ENCODE data around the gene CRISPLD2.

CRISPLD2 gene

GRCh38 chr16:84819644-84820304 lies at the start of gene CRISPLD2:
CRISPLD2 (plus strand) TSS chr16:84819985; CDS start chr16:84838496, 18,511 bp downstream.
- in situ Hi-C loops (cut with HindIII; ENCODE audit: low sequenced_read_pairs) = no loop called here

- in situ Hi-C loops (cut with HindIII; ENCODE audit: low sequenced_read_pairs) = loop anchor here (25.0 kb wide), 1 partner anchor 164 kb away; no protein-coding TSS in a partner anchor
Measured at GRCh38 chr16:84773312-84773711, 46.5 kb upstream of the CRISPLD2 start.

GRCh38 chr16:84774810-84775209 lies 45.0 kb upstream of the CRISPLD2 start:
- in situ Hi-C loops (cut with HindIII; ENCODE audit: low sequenced_read_pairs) = loop anchor here (25.0 kb wide), 1 partner anchor 162 kb away; no protein-coding TSS in a partner anchor

- in situ Hi-C loops (cut with HindIII; ENCODE audit: low sequenced_read_pairs) = no loop called here
Measured at GRCh38 chr16:84775262-84775810, 44.4 kb upstream of the CRISPLD2 start.

- in situ Hi-C loops (cut with HindIII; ENCODE audit: low sequenced_read_pairs) = no loop called here
Measured at GRCh38 chr16:84777435-84777834, 42.4 kb upstream of the CRISPLD2 start.

GRCh38 chr16:84778720-84779119 lies 41.1 kb upstream of the CRISPLD2 start:
- in situ Hi-C loops (cut with HindIII; ENCODE audit: low sequenced_read_pairs) = no loop called here

- in situ Hi-C loops (cut with HindIII; ENCODE audit: low sequenced_read_pairs) = no loop called here
Measured at GRCh38 chr16:84780063-84780462, 39.7 kb upstream of the CRISPLD2 start.

- in situ Hi-C loops (cut with HindIII; ENCODE audit: low sequenced_read_pairs) = no loop called here
Measured at GRCh38 chr16:84780544-84781376, 39.0 kb upstream of the CRISPLD2 start.

GRCh38 chr16:84782846-84783245 lies 36.9 kb upstream of the CRISPLD2 start:
- in situ Hi-C loops (cut with HindIII; ENCODE audit: low sequenced_read_pairs) = no loop called here

- in situ Hi-C loops (cut with HindIII; ENCODE audit: low sequenced_read_pairs) = loop anchor here (5.0 kb wide), 1 partner anchor 81 kb away; no protein-coding TSS in a partner anchor
Measured at GRCh38 chr16:84785843-84786581, 33.8 kb upstream of the CRISPLD2 start.

GRCh38 chr16:84786605-84787262 lies 33.1 kb upstream of the CRISPLD2 start:
- in situ Hi-C loops (cut with HindIII; ENCODE audit: low sequenced_read_pairs) = loop anchor here (5.0 kb wide), 1 partner anchor 81 kb away; no protein-coding TSS in a partner anchor

GRCh38 chr16:84787263-84787622 lies 32.5 kb upstream of the CRISPLD2 start:
- in situ Hi-C loops (cut with HindIII; ENCODE audit: low sequenced_read_pairs) = loop anchor here (5.0 kb wide), 1 partner anchor 80 kb away; no protein-coding TSS in a partner anchor

GRCh38 chr16:84788920-84789391 lies 30.8 kb upstream of the CRISPLD2 start:
- in situ Hi-C loops (cut with HindIII; ENCODE audit: low sequenced_read_pairs) = loop anchor here (5.0 kb wide), 1 partner anchor 78 kb away; no protein-coding TSS in a partner anchor

GRCh38 chr16:84789431-84789830 lies 30.4 kb upstream of the CRISPLD2 start:
- in situ Hi-C loops (cut with HindIII; ENCODE audit: low sequenced_read_pairs) = loop anchor here (5.0 kb wide), 1 partner anchor 78 kb away; no protein-coding TSS in a partner anchor

- in situ Hi-C loops (cut with HindIII; ENCODE audit: low sequenced_read_pairs) = no loop called here
Measured at GRCh38 chr16:84790301-84790700, 29.5 kb upstream of the CRISPLD2 start.

- in situ Hi-C loops (cut with HindIII; ENCODE audit: low sequenced_read_pairs) = no loop called here
Measured at GRCh38 chr16:84791088-84791487, 28.7 kb upstream of the CRISPLD2 start.

- in situ Hi-C loops (cut with HindIII; ENCODE audit: low sequenced_read_pairs) = no loop called here
Measured at GRCh38 chr16:84791501-84791900, 28.3 kb upstream of the CRISPLD2 start.

- in situ Hi-C loops (cut with HindIII; ENCODE audit: low sequenced_read_pairs) = no loop called here
Measured at GRCh38 chr16:84794186-84794585, 25.6 kb upstream of the CRISPLD2 start.

GRCh38 chr16:84794626-84795025 lies 25.2 kb upstream of the CRISPLD2 start:
- in situ Hi-C loops (cut with HindIII; ENCODE audit: low sequenced_read_pairs) = no loop called here
